Hair follicle dermal papilla cell (primary cell): ENCODE data around the gene BUD23. TPM values are rescaled to one million over a fixed set of nuclear protein-coding genes. Genes with fewer than 3 reads are reported as not detected.

Experiments used
- small RNA-seq: library from RNA; depleted of rRNA; stranded (forward); fragments of <200 nt; gene quantifications from one replicate; pipeline ENCODE3, GENCODE V24; 2012
- total RNA-seq: library from RNA; depleted of rRNA; stranded (reverse); fragments of >200 nt; gene quantifications from 2 replicates; pipeline ENCODE4 v1.2.3, GENCODE V29; 2012

Gene BUD23
- 32.0 and 37.5 TPM in 2 replicates for total RNA-seq

GRCh38 chr7:73683056-73683787 is at the start of gene BUD23, which contains the start of gene DNAJC30:
BUD23 (plus strand) TSS chr7:73683597; CDS start chr7:73683626, 29 bp downstream.
DNAJC30 (minus strand) TSS chr7:73683453; CDS start chr7:73683423, 30 bp downstream.

GRCh38 chr7:73667344-73668102 is 15.9 kb upstream of the BUD23 start, which contains the start of gene VPS37D:
VPS37D (plus strand) TSS chr7:73667831; CDS start chr7:73667959, 128 bp downstream.

GRCh38 chr7:73718905-73719805 is 35.8 kb downstream of the BUD23 start, which contains the start of gene STX1A:
STX1A (minus strand) TSS chr7:73719669; CDS start chr7:73719631, 38 bp downstream.

GRCh38 chr7:73738612-73739386 is 55.4 kb downstream of the BUD23 start, which contains the start of gene ABHD11:
ABHD11 (minus strand) TSS chr7:73738802; CDS start chr7:73738770, 32 bp downstream.

Small RNA genes lying within 50 kb of the gene (small RNA-seq; reads per million reads assigned to genes)
- gene MIR4284 (not detected), gene RN7SL265P (not detected)

Other genes starting within 250 kb of the BUD23 start
- 0.81 and 0.85 TPM in 2 replicates for gene FZD9, start 249.8 kb upstream of the BUD23 start, total RNA-seq
- 48.7 and 51.0 TPM in 2 replicates for gene BAZ1B, start 161.3 kb upstream of the BUD23 start, total RNA-seq
- 32.6 and 36.4 TPM in 2 replicates for gene BCL7B, start 125.9 kb upstream of the BUD23 start, total RNA-seq
- gene TBL2, start 105.0 kb upstream of the BUD23 start, total RNA-seq, result 88.9 and 95.7 TPM in 2 replicates
- gene MLXIPL, start 59.1 kb upstream of the BUD23 start, total RNA-seq, result not detected in 2 replicates
- 3.6 and 6.2 TPM in 2 replicates for gene VPS37D, start 15.8 kb upstream of the BUD23 start, total RNA-seq
- gene DNAJC30, start 144 bp upstream of the BUD23 start, total RNA-seq, result 4.2 and 5.5 TPM in 2 replicates
- 11.4 and 15.8 TPM in 2 replicates for gene STX1A, start 36.1 kb downstream of the BUD23 start, total RNA-seq
- 5.2 and 10.1 TPM in 2 replicates for gene ABHD11, start 55.2 kb downstream of the BUD23 start, total RNA-seq
- not detected in 2 replicates for gene CLDN3, start 86.7 kb downstream of the BUD23 start, total RNA-seq
- 0.16 and 0.24 TPM in 2 replicates for gene CLDN4, start 147.4 kb downstream of the BUD23 start, total RNA-seq
- gene METTL27, start 158.9 kb downstream of the BUD23 start, total RNA-seq, result 9.0 and 9.4 TPM in 2 replicates
- gene TMEM270, start 177.6 kb downstream of the BUD23 start, total RNA-seq, result not detected in 2 replicates